HG03521 (cell line): Measurements from ENCODE around the gene CD207.
"Not testable (repeated sequence)": the region's sequence is repeated elsewhere in the genome, so short reads cannot be mapped to it uniquely, and the experiment has no call there.

Source experiments
- ATAC-seq: cut with Tn5 transposase; IDR thresholded peaks from one replicate; pipeline ENCODE4 v1.9.1; 2021; ENCODE audit warnings: mild to moderate bottlenecking, moderate library complexity; ENCODE audit not compliant: unreplicated experiment

Gene CD207

DNA sequence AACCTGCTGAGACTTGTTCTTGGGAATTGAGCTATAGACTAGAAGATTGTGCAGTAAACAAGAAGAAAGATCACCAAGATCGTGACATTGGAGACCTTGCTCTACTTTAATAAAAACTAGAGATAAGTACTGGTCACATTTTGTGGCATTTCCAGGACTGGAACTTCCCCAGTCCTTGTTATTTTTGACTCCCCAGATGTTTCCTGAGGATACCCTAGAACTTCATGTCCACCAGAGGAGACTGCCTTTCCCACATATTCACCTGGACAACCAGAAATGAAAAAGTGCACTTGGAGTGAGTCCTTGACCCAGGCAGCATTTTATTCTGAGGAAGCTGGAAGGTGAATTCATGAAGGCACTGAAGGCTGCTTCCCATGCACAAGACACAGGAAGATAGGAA lies 5.7 kb downstream of the CD207 start:
- ATAC-seq, result no peak

DNA sequence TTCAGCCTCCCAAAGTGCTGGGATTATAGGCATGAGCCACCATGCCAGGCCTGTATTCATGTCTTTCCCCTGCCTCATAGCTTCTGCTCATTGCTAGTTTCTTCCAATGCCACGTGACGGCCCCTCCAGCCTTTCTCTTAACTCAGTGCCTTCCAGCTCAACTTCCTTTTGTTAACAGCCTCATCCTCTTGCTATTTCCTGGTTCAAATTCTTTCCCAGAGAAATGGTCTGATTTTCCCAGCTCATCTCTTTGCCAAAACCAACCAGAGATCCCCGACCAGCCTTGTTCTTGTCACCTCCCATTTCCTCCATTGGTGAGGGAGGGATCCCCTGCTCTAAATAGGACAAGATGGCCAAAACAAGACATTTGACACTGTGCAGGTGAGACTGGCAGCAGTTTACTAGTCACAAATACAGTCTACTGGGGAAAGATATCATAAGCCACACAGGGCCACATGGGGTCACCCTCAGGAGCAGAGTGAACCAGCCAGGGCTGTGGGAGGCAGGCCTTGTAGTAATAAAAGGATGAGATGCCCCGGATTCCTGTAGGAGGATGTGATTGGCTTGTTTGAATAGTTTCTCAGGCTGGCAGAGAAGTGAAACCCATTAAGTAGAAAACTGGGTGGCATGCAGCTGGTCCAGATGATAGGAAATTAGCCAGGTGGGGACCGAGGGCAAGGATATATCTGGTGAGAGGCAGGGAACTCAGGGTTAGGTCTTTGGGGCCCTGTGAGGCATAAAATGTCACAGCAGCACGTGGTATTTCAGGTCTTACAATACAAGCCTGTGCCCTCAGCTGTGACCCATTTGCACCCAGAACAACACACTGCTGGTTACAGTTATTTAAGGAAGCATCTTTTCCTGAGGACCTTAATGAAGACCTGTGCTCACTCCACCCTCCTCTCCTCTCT lies 6.4 kb downstream of the CD207 start:
- no peak for ATAC-seq

DNA sequence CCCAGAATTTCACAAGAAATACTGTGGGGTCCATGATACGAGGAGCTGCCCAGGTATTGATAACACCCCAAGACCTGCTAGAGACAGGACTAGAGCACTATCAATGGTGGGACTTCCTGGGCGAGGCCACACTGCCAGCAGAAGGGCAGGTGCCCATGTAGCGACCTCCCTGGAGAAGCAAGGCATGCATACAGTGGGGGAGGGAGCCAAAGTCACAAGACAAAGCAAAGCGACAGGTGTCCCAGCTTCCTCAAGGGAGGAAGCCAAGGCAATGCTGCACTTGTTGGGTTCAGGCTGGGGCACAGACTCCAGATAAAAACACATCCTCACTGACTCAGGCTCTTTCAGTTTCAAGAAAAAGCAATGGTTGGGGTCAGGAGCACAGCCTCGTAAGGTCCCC lies 7.5 kb downstream of the CD207 start:
- ATAC-seq, result no peak

DNA sequence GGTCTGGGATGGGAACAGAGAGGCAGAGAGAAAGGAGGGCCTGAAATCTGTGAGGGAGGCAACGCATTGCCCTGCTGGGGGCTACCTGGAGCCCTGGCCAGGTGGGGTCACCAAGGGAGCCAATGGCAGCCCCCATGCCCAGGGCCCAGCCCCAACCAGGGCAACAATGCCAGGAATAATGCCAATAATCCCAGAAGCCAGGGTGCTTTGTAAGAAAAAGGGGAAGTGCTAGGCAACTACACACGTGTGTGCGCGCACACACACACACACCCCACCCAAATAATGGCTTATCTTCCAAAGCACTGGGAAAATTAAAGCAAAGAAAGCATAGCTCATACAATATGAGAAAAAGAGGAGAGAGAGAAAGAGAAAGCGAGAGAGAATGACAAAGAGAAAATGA lies 8.2 kb downstream of the CD207 start:
- no peak for ATAC-seq

DNA sequence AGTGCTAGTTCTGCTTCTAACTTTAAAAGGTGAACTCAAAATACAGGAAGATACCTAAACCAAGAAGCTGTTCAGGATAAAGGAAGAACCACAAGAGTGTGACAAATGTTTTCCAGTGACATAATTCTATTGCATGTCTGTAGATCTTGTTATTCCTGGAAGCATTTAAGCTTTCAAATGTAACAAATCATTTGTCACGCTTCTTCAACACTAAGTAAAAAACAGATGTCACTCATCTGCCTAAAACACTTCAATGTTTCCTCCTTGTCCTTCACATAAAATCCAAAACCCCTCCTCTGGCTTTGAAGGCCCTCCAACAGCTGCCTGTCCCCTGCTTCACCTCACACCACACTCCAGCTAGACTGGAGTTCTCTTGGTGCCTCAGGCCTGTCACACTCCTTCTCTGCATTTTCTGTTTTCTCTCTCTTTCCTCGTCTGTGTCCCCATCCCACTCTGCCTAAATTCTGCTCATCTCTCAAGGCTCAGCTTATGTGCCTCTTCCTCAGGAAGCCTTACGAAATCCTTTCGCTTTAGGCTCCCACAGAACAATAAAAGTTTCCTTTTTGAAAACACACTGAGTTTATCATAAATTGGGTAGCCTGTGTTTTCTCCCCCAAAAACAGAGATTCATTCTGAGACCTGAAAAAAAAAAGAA lies 8.8 kb downstream of the CD207 start:
- no peak for ATAC-seq

DNA sequence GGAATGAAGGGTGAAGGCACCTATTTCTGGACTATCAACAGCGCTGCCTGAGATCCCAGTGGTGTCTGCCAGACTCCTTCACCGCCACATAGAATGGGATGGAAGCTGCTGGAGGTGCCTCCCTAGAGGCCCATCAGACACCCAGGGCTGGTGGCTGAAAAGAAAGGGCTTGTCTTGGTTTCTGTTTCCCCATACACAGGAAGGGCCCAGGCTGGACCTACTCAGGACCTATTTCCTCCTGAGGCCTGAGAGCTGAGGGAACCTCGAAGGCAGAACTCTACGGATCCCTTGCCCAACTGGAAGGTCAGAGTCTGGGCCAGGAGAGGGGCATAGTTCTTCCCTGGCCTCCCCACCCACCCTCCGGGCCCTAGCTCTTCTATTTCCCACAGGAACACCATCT lies 12.4 kb downstream of the CD207 start:
- ATAC-seq, result no peak

DNA sequence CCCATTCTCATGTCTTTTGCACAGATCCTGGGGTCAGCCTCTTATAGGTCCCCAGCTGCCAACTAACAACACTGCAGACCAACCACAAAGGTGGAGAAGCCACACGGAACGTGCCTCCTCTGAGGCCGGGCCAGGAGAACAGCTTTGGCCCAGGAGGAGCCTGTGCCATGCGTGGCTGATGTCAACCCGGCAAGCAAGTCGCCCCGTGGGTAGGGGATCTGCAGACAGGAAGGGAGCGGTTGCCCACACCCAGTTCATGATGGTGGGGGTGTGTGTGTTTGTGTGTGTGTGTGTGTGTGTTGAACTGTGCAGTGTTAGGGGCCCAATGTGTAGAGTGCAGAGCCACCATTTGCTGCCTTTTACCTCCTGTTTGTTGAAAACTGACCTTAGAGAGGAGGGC lies 12.8 kb downstream of the CD207 start:
- no peak for ATAC-seq

DNA sequence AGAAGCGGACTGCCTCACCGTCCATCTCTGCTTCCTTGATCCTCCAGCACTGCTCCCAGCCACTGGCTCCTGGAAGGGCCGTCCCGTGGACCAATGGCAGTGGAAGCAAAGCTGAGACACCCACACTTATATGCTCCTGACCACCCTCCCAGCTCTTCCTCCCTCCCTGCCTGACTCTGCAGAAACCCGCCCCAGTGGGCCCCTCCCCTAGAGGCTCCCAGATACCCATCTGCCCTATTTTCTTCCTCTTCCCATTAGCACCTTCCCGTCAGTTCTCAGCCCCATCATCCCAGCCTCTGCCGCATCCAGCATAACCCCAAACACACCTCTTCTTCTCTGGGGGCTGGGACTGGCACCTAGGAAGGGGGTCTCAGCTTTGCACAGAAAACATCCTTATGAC lies 15.1 kb downstream of the CD207 start, which contains the start of gene CLEC4F:
Gene CLEC4F (minus strand): TSS at position 101 of the 400 bp plus-strand sequence. CDS start 76 bp downstream, at position 25.
- ATAC-seq, result no peak

DNA sequence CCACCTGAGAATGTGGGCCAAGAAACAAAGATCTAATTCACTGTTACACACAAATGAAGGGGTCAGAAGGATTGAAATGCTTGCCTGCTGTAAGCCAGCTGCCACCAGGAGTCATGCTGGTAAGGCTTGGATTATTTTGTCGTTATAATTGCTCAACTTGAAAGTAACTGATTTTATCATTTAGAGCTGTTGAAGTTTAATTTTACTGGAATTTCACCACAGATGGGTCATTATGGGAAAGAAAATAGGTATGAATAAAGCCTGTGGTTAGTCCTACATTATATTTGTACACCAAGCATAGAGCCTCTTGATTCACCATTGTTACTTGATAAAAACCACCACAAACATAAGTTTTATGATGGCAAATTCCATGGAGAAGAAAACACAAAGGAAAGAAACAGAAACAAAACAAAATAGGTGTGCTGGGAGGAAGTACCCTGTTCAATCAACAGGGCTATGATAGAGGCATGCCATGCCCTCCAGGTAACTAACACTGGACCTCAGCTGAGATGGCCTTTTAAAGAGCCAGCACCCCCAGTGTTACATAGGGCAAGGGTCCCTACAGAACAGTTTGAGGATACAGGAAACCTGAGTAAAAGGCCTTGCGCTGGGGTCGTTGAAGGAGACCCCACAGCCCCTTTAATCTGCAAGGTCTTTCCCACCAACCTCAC lies 18.2 kb downstream of the CD207 start:
- ATAC-seq, result no peak

DNA sequence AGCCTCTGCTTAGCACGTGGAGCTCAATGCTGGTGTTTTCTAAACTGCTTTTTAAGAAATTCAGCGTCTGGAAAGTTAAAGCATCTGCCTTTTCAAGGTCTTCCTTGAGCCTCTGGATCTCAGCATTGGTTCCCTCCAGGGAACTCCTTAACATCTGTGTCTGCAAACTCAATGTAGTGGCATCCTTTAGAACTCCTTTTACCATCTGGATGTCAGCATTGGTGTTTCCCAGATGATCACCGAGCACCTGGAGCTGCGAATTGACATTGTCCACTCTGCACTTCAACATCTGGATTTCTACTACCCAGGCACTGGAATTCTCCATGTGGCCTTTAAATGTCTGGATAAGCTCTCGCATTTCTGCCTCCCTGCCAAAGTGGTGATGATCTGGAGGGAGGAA lies 18.9 kb downstream of the CD207 start:
- ATAC-seq, result no peak

DNA sequence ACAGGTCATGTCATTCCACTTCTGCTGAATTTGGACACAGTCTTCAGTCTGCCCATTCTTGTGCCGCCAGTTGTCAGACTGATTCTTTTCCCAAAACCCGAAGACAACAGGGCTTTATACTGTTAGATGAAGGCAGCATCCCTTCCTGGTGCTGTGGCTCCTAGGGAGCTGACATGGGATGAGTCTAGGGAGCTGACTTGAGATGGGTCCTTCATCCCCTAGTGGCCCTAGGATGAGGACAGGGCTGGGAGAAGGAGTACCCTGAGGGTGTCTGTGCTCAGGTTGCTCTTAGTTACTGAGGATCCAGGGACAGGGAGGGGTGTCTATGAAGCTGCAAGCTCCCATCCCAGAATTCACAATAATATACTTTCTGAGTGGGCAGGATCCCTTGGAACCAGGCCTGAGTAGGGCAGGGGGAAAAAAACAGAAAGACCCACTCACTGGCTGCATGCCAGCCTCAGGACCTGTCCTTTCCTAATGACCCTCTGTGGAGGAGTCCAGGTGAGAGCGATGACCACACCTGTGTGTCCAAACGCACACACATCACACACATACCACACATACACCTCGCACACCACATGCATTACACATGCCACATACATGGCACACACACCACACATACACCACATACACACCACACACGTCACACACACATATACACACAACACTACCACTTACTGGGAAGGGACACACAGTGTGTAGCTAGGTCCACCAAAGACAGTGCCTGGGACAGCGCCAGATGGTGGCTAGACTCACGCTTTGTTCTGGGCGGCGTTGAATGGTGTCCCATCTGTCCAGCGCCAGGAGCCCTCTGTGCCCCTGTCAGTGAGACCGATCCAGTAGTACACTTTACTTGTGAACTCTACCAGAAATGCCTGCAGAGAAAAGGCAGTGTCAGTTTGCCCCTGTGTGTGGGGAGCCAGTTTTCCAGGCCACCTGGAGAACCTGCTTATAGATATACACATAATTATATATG lies 26.3 kb downstream of the CD207 start:
- ATAC-seq, result no peak

DNA sequence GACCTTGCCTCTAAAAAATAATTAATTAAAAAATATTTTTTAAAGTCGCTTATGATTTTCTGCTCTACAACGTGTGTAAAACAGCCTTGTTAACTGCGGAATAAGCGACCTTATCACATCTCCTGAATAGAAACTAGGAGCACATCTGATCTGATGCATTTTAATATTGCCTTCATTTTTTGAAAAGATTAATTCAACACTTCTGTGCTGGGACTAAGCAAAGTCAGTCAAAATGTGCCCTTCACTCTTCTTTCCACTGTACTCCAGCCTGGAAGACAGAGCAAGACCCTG lies 27.8 kb downstream of the CD207 start:
- ATAC-seq, result no peak

DNA sequence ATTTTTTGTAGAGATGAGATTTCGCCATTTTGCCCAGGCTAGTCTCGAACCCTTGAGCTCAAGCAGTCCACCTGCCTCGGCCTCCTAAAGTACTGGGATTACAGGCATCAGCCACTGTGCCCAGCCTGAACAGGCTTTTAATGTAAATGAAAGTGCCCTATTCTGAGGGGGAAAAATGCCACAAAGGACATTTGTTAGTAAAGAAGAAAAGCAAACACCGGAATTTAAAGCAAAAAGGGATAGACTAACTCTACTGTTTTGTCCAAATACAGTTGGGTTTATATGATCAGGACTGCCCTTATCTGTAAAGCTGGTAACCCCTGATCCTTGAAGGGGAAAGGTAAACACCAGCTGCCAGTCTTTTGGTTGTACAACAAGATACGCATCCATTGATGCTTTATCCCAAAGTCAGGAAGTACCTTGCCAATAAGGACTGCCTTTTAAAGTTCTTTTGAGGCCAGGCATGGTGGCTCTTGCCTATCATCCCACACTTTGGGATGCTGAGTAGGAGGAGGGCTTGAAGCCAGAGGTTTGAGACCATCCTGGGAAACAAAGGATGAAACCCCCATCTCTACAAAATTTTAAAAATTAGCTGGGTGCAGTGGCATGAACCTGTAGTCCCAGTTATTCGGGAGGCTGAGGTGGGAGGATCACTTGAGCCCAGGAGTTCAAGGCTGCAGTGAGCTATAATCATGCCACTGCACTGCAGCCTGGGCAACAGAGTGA lies 28.4 kb downstream of the CD207 start:
- ATAC-seq, result no peak

DNA sequence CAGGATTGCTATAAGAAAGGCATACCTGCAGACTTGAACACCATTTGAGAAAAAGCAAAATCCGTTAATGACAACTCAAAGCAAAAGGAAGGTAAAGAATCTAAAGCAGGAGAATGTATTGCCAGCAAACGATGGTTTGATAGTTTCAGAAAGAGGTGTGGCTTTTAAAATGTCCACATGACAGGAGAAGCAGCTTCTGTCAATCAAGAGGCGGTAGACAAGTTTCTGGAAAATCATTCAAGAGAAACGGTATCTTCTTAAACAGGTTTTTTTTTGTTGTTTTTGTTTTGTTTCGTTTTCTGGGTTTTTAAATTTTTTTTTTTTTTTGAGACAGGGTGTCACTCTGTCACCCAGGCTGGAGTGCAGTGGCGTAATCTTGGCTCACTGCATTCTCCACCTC lies 29.0 kb downstream of the CD207 start:
- no peak for ATAC-seq

DNA sequence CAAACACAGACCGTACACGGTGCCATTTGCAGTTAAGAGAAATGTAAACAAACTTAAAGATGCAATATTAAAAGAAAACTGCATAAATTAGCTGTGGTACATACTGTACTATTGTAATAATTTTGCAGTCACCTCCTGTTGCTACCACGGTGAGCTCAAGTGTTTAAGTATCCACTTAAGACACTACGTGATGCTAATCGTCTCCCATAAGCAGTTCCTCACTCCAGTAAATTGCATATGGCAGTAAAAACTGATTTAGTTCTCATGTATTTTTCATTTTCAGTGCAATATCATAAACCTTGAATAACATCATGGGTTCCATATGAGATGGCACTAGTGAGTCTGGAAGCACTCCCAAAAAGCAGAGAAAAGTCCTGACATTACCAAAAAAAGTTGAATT lies 29.6 kb downstream of the CD207 start:
- ATAC-seq, result no peak

DNA sequence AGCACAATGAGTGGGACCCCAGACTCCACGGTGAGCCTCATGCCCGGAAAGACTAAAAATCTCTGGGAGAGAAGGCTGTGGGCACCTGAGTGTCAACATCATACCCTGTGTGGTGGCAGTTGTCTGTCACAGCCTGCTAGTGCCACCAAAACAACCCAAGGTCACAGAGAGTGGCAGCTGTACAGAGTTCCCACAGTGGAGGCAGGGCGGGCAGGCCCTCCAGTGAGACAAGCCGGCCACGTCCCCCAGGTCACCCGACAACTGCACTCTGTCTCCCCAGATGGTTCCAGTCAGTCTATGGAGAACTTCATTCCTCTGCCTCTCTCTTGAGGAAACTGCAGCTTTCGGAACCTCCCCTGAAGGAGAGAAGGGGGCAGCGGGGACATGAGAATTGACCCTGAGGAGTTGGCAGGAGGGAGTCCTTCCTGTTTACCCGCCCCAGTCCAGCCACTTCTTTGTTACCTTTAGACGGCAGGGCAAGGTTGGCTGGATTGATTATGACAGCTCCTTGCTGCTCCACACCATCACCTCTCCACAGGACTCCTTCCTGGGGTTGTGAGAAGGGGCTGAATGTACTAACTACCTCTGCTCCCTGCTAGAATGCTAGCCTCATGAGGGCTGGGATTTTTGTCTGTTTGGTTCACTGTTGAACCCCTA lies 33.9 kb downstream of the CD207 start:
- ATAC-seq, result no peak

DNA sequence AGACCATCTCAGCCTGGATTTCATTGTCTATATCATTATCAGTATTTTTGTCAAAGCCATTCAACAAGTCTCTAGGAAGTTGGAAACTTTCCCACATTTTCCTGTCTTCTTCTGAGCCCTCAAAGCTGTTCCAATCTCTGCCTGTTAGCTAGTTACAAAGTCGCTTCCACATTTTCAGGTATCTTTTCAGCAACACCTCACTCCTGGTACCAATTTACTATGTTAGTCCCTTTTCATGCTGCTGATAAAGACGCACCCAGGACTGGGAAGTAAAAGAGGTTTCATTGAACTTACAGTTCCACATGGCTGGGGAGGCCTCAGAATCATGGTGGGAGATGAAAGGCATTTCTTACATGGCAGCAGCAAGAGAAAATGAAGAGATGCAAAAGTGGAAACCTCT lies 35.9 kb downstream of the CD207 start:
- no peak for ATAC-seq

DNA sequence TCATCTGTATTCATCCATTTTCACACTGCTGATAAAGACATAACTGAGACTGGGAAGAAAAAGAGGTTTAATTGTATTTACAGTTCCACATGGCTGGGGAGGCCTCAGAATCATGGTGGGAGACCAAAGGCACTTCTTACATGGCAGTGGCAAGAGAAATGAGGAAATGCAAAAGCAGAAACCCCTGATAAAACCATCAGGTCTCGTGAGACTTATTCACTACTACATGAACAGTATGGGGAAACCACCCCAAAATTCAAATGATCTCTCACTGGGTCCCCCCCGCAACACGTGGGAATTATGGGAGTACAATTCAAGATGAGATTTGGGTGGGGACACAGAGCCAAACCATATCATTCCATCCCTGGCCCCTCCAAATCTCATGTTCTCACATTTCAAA lies 37.6 kb downstream of the CD207 start:
- ATAC-seq, result not testable (repeated sequence)

DNA sequence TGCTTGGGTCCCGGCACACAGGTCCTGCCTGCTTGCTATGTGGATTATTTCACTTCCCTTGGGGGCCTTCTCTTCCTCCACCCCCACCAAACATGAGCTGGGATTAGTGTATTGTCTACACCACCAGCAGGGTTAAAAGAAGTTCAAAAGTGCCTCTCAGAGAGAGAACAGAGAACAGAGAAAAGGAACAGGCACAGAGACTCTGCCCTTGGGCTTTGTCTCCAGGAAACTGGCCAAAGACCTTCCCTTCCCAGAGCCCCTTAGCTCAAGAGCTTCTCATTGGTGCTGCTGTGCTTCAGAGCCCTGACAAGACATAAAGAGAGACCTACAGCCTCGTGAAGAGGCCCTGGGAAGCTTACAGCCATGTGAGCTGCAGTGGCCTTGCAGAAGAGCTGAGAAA lies 38.1 kb downstream of the CD207 start:
- ATAC-seq, result no peak

DNA sequence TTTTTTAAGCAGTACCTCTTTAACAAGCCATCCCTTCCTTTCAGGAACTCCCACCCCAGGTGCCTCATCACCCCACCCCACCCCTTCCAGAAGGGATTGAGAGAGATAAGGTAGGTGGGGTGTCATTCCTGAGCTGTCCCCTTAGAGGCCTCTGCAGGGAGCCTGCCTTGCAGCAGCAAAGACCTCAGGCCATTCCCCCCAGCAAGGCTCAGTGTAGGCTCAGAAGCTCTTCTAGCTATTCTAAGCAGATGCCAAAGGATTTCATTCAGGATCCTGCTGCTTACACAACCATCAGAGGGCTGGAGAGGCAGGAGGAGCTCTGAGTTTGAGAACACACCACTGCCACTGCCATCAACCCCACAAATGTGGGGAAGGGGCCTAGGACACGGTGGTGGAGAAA lies 39.4 kb downstream of the CD207 start:
- ATAC-seq, result no peak
